Endothelial cell of umbilical vein (primary cell): ENCODE measurements around the gene TMTC1. TPM values are rescaled to one million over a fixed set of nuclear protein-coding genes. Genes with fewer than 3 reads are reported as not detected.

Experiments used
- BruUV-seq: library from RNA; stranded (reverse); fragments of 400-500 nt; replicated peaks from 2 replicates; lab custom pipeline; 2021; lab: Mats Ljungman, UMichigan
- CTCF ChIA-PET: fragments of 300-600, 350-600 bp; sonication (Branson Sonifier 250); formaldehyde crosslinking; loops from one replicate; lab custom pipeline; 2021; ENCODE audit warnings: antibody characterized with exemption, inconsistent platforms; lab: Charles Lee
- POLR2A ChIA-PET: fragments of 300-600, 350-600 bp; sonication (Branson Sonifier 250); formaldehyde crosslinking; loops from one replicate; lab custom pipeline; 2021; ENCODE audit warnings: antibody characterized with exemption, inconsistent platforms; lab: Charles Lee
- DNase-seq: peaks from one replicate; pipeline ENCODE4 v3.0.0-alpha.2; 2011; ENCODE audit warnings: low read depth, low spot score
- FAIRE-seq: peaks from 2 replicates; lab custom pipeline; 2011; peaks lifted over from hg19 to GRCh38; lab: Jason Lieb, UNC
- H2AFZ ChIP-seq: 2 replicates; pipeline ENCODE4 v1.6.0; 2012; ENCODE audit warnings: low read depth, low read length, control low read depth, inconsistent platforms
- H3K27ac ChIP-seq: 2 replicates; pipeline ENCODE4 v1.5.1; 2011; ENCODE audit warnings: low read depth, mild to moderate bottlenecking, control low read depth, low read length, moderate library complexity; ENCODE audit not compliant: insufficient read depth
- H3K27me3 ChIP-seq, 2 experiments: 2 replicates each; pipeline versions ENCODE4 v1.6.0 to v1.6.1; 2011; ENCODE audit warnings: low read length in 2 of 2, mixed read lengths in 1 of 2; ENCODE audit not compliant: control insufficient read depth in 2 of 2, insufficient read depth in 2 of 2
- H3K36me3 ChIP-seq, 2 experiments: 2 replicates in 1 of 2; 3 replicates in 1 of 2; pipeline ENCODE4 v1.5.1; 2011; ENCODE audit warnings: low read length in 2 of 2, mild to moderate bottlenecking in 1 of 2, moderate library complexity in 1 of 2; ENCODE audit not compliant: control insufficient read depth in 2 of 2, insufficient read depth in 2 of 2; ENCODE audit errors: extremely low read depth in 1 of 2
- H3K4me1 ChIP-seq: 3 replicates; pipeline ENCODE4 v1.5.1; 2011; ENCODE audit warnings: mild to moderate bottlenecking, low read length; ENCODE audit not compliant: control insufficient read depth, insufficient read depth; ENCODE audit errors: extremely low read depth
- H3K4me2 ChIP-seq: 2 replicates; pipeline ENCODE4 v1.6.1; 2011; ENCODE audit warnings: low read length, control low read depth, mixed read lengths; ENCODE audit not compliant: insufficient read depth
- H3K4me3 ChIP-seq, 3 experiments: fragments of 200-600 bp in 1 of 3; sonication (generic), shearing (Covaris generic) in 1 of 3; replicated peaks in 1 of 3; 2 replicates each; pipeline ENCODE4 v1.5.1; 2011 to 2016; ENCODE audit warnings: control low read depth in 3 of 3, low read length in 3 of 3, mild to moderate bottlenecking in 2 of 3, inconsistent platforms in 1 of 3, low read depth in 1 of 3, moderate library complexity in 1 of 3; ENCODE audit not compliant: insufficient read depth in 1 of 3
- H3K79me2 ChIP-seq: 2 replicates; pipeline ENCODE4 v1.6.0; 2012; ENCODE audit warnings: low read length, inconsistent platforms; ENCODE audit not compliant: control insufficient read depth, insufficient read depth
- H3K9ac ChIP-seq: replicated peaks from 2 replicates; pipeline ENCODE3; 2011; ENCODE audit warnings: low read length, control low read depth; ENCODE audit not compliant: insufficient read depth; ENCODE audit errors: extremely low read depth
- H3K9me1 ChIP-seq: replicated peaks from 3 replicates; pipeline ENCODE4 v1.6.0; 2011; ENCODE audit warnings: mild to moderate bottlenecking, low read length; ENCODE audit not compliant: control insufficient read depth, insufficient read depth; ENCODE audit errors: extremely low read depth
- H3K9me3 ChIP-seq: replicated peaks from 2 replicates; pipeline ENCODE4 v1.5.1; 2012; ENCODE audit warnings: low read length, inconsistent platforms; ENCODE audit not compliant: control insufficient read depth, insufficient read depth
- H4K20me1 ChIP-seq: replicated peaks from 2 replicates; pipeline ENCODE3; 2011; ENCODE audit warnings: mild to moderate bottlenecking, low read length; ENCODE audit not compliant: control insufficient read depth, insufficient read depth; ENCODE audit errors: extremely low read depth
- CTCF ChIP-seq, 2 donors: IDR thresholded peaks; 1 replicate in 1 of 2; 2 replicates in 1 of 2; pipeline ENCODE4 v1.5.1; 2011; ENCODE audit warnings: low read length in 2 of 2, mild to moderate bottlenecking in 2 of 2, moderate library complexity in 2 of 2, control low read depth in 1 of 2, inconsistent platforms in 1 of 2, low read depth in 1 of 2; ENCODE audit not compliant: insufficient read depth in 1 of 2; ENCODE audit errors: extremely low read depth in 1 of 2
- EZH2 ChIP-seq: IDR thresholded peaks from 2 replicates; pipeline ENCODE4 v1.6.1; 2012; ENCODE audit warnings: borderline replicate concordance, low read depth, mild to moderate bottlenecking, moderate library complexity, low read length, inconsistent platforms; ENCODE audit not compliant: severe bottlenecking
- FOS ChIP-seq: IDR thresholded peaks from 2 replicates; pipeline ENCODE4 v1.6.1; 2011; ENCODE audit warnings: mild to moderate bottlenecking, low read length, moderate library complexity, borderline replicate concordance; ENCODE audit not compliant: insufficient read depth
- GATA2 ChIP-seq: IDR thresholded peaks from 2 replicates; pipeline ENCODE4 v1.7.0; 2011; ENCODE audit warnings: low read depth, mild to moderate bottlenecking, moderate library complexity, mixed read lengths, low read length; ENCODE audit not compliant: insufficient read length, insufficient read depth
- JUN ChIP-seq: IDR thresholded peaks from 2 replicates; pipeline ENCODE4 v1.6.1; 2011; ENCODE audit warnings: borderline replicate concordance, low read depth; ENCODE audit not compliant: insufficient read length, insufficient read depth
- MAX ChIP-seq: IDR thresholded peaks from 2 replicates; pipeline ENCODE4 v1.6.1; 2011; ENCODE audit not compliant: insufficient read depth, insufficient read length
- MYC ChIP-seq: IDR thresholded peaks from one replicate; pipeline ENCODE4 v1.6.1; 2011; ENCODE audit warnings: mild to moderate bottlenecking, low read depth, low read length
- POLR2A ChIP-seq: IDR thresholded peaks from 2 replicates; pipeline ENCODE4 v1.6.1; 2012; ENCODE audit warnings: low read depth, mild to moderate bottlenecking, control low read depth, low read length
- POLR2AphosphoS5 ChIP-seq: IDR thresholded peaks from 2 replicates; pipeline ENCODE4 v1.6.1; 2012; ENCODE audit warnings: low read depth, mild to moderate bottlenecking, control low read depth, low read length, moderate library complexity; ENCODE audit not compliant: insufficient read depth
- dilution Hi-C: fragments of 300-500 bp; cut with MboI; formaldehyde crosslinking; loops from one replicate; pipeline ENCODE4 v1.15.0; 2019; ENCODE audit warnings: low sequenced_read_pairs; ENCODE audit not compliant: extremely low pct_ligation_motif_present
- intact Hi-C: fragments of 100-400 bp; cut with micrococcal nuclease; formaldehyde crosslinking; loops from one replicate; pipeline ENCODE4 v1.10.0; 2022
- polyA plus RNA-seq, 4 experiments: library from polyadenylated mRNA; depleted of rRNA in 3 of 4; stranded (reverse) in 3 of 4; unstranded in 1 of 4; fragments of >200 nt; gene quantifications; 2 replicates each; pipeline versions ENCODE4 v1.2.1 to v1.2.3, GENCODE V29; 2011 to 2012; ENCODE audit warnings: missing spikeins in 1 of 4
- total RNA-seq: library from RNA; stranded (reverse); gene quantifications from 2 replicates; pipeline ENCODE4 v1.2.3, GENCODE V29; 2021

Gene TMTC1
- total and polyA plus RNA-seq, 2 donors (not counting 3 experiments of a cell fraction or from before 2014, with no cell fraction given) = 5.4 to 5.9 TPM

GRCh38 chr12:29674463-29674862, 109.3 kb downstream of the TMTC1 start:
- no peak for TF ChIP-seq EZH2
- DNase-seq (no peak), FAIRE-seq (no peak)
- H3K9me1 ChIP-seq = no peaks in the 10 kb centered on the region
- ChIA-PET POLR2A (no interaction called here), CTCF (interaction anchor here (0.8 kb wide), 1 partner anchor 10 kb away, joined by 3 read pairs; no protein-coding TSS in a partner anchor)
- H3K4me1 ChIP-seq = no peaks in the 10 kb centered on the region
- no TSS peak for BruUV-seq
- H3K27me3 ChIP-seq = no peaks in the 10 kb centered on the region
- no peak overlapping the region for H2AFZ ChIP-seq
- no peak overlapping the region for H3K27ac ChIP-seq
- no peak overlapping the region for H3K4me2 ChIP-seq
- dilution Hi-C loops (no loop called here), intact Hi-C loops (no loop called here)
- no peak overlapping the region for H3K9ac ChIP-seq
- H4K20me1 ChIP-seq = no peaks in the 10 kb centered on the region
- H3K79me2 ChIP-seq = no peaks in the 10 kb centered on the region
- no peaks in the 10 kb centered on the region for H3K9me3 ChIP-seq
- H3K4me3 ChIP-seq = no peak overlapping the region
- no peaks in the 10 kb centered on the region for H3K36me3 ChIP-seq

- no peaks in the 10 kb centered on the region for H3K36me3 ChIP-seq
- no peaks in the 10 kb centered on the region for H3K4me1 ChIP-seq
- H3K27ac ChIP-seq = no peak overlapping the region
- POLR2A ChIA-PET = no interaction called here
- BruUV-seq = no TSS peak
- no peak overlapping the region for H3K4me2 ChIP-seq
- no peak for TF ChIP-seq POLR2A
- no peak for TF ChIP-seq POLR2AphosphoS5
- no peak for TF ChIP-seq MYC
- no peak for TF ChIP-seq CTCF (IDR thresholded peaks at IDR 0.05; ENCODE audit: extremely low read depth in 1 of 2, insufficient read depth in 1 of 2, low read depth in 1 of 2, low read length in 2 of 2)
- TF ChIP-seq JUN = no peak
- TF ChIP-seq FOS = no peak
- no peak for TF ChIP-seq EZH2
- TF ChIP-seq MAX = no peak
- TF ChIP-seq GATA2 = no peak
- FAIRE-seq = no peak
- H3K79me2 ChIP-seq = no peaks in the 10 kb centered on the region
- no peaks in the 10 kb centered on the region for H3K9me3 ChIP-seq
- CTCF ChIA-PET = interaction anchor here (1.0 kb wide), 1 partner anchor 10 kb away, joined by 4 read pairs; no protein-coding TSS in a partner anchor
- dilution Hi-C loops = no loop called here
- peak; percentile 44 for DNase-seq
- H3K9ac ChIP-seq = no peak overlapping the region
- no peaks in the 10 kb centered on the region for H3K27me3 ChIP-seq
- H2AFZ ChIP-seq = no peak overlapping the region
- no peak overlapping the region for H3K4me3 ChIP-seq
- H3K9me1 ChIP-seq = no peaks in the 10 kb centered on the region
- H4K20me1 ChIP-seq = no peaks in the 10 kb centered on the region
- intact Hi-C loops = no loop called here
These were observed 110.4 kb downstream of the TMTC1 start for GRCh38 chr12:29673346-29673745.
